MM.1S (cell line): ENCODE data around the gene PGLYRP3.

Source experiments
- DNase-seq: peaks from one replicate; pipeline ENCODE4 v3.0.0-alpha.2; 2015
- H2AFZ ChIP-seq: fragments of 300-600 bp; sonication (generic); 2 replicates; pipeline ENCODE4 v1.6.0; 2016; ENCODE audit warnings: antibody characterized with exemption, low read length
- H3F3A ChIP-seq: fragments of 300-600 bp; sonication (generic); 2 replicates; pipeline ENCODE4 v1.6.1; 2016; ENCODE audit warnings: mild to moderate bottlenecking, antibody characterized with exemption, low read length, moderate library complexity, mixed read lengths; ENCODE audit not compliant: insufficient read depth
- H3K27ac ChIP-seq: fragments of 300-600 bp; sonication (generic); 2 replicates; pipeline ENCODE4 v1.5.1; 2016; ENCODE audit warnings: mild to moderate bottlenecking, low read length
- H3K27me3 ChIP-seq: fragments of 300-600 bp; sonication (generic); replicated peaks from 2 replicates; pipeline ENCODE4 v1.6.0; 2016; ENCODE audit warnings: low read length; ENCODE audit not compliant: insufficient read depth
- H3K36me3 ChIP-seq: fragments of 300-600 bp; sonication (generic); replicated peaks from 2 replicates; pipeline ENCODE4 v1.6.1; 2016; ENCODE audit warnings: mild to moderate bottlenecking, low read length, mixed read lengths; ENCODE audit not compliant: insufficient read depth
- H3K4me1 ChIP-seq: fragments of 300-600 bp; sonication (generic); 2 replicates; pipeline ENCODE4 v1.6.1; 2016; ENCODE audit warnings: low read length, mixed read lengths
- H3K4me2 ChIP-seq: fragments of 300-600 bp; sonication (generic); 2 replicates; pipeline ENCODE4 v1.6.0; 2016; ENCODE audit warnings: low read depth, low read length
- H3K4me3 ChIP-seq: fragments of 300-600 bp; sonication (generic); 2 replicates; pipeline ENCODE4 v1.5.1; 2016; ENCODE audit warnings: low read length, mixed read lengths
- H3K79me2 ChIP-seq: fragments of 300-600 bp; sonication (generic); 2 replicates; pipeline ENCODE4 v1.6.1; 2016; ENCODE audit warnings: mixed run types, low read length, mixed read lengths
- H3K9ac ChIP-seq: fragments of 300-600 bp; sonication (generic); 2 replicates; pipeline ENCODE4 v1.6.1; 2016; ENCODE audit warnings: low read length, mixed read lengths
- H3K9me2 ChIP-seq: fragments of 300-600 bp; sonication (generic); replicated peaks from 2 replicates; pipeline ENCODE4 v1.6.1; 2016; ENCODE audit warnings: mild to moderate bottlenecking, low read length, mixed read lengths; ENCODE audit not compliant: insufficient read depth
- H3K9me3 ChIP-seq: fragments of 300-600 bp; sonication (generic); replicated peaks from 2 replicates; pipeline ENCODE4 v1.6.1; 2016; ENCODE audit warnings: mild to moderate bottlenecking, low read length, mixed read lengths; ENCODE audit not compliant: insufficient read depth
- H4K20me1 ChIP-seq: fragments of 300-600 bp; sonication (generic); 2 replicates; pipeline ENCODE4 v1.6.1; 2016; ENCODE audit warnings: mild to moderate bottlenecking, low read length, moderate library complexity, mixed read lengths; ENCODE audit not compliant: insufficient read depth
- EZH2 ChIP-seq: fragments of 300-600 bp; sonication (generic); optimal IDR thresholded peaks from 2 replicates; pipeline ENCODE3; 2017; ENCODE audit warnings: low read depth, mild to moderate bottlenecking, antibody characterized with exemption, low read length, mixed read lengths
- EZH2phosphoT487 ChIP-seq: fragments of 300-600 bp; sonication (generic); IDR thresholded peaks from 2 replicates; pipeline ENCODE4 v1.6.1; 2018; ENCODE audit warnings: antibody characterized with exemption, low read length
- TF ChIP-seq, protein P1 (sequence below): fragments of 300-600 bp; sonication (generic); IDR thresholded peaks from 2 replicates; pipeline ENCODE4 v1.5.1; 2016; ENCODE audit warnings: antibody characterized with exemption, low read length, mixed read lengths

PGLYRP3 gene

GRCh38 chr1:153310526-153310925 is 2.2 kb downstream of the PGLYRP3 start:
- Histone ChIP-seq H3K4me2 (no peak overlapping the region), H3K79me2 (no peaks in the 10 kb centered on the region), H3K9me3 (no peaks in the 10 kb centered on the region), H3K4me1 (no peaks in the 10 kb centered on the region), H3K36me3 (no peaks in the 10 kb centered on the region), H3K27me3 (no peaks in the 10 kb centered on the region), H3F3A (no peaks in the 10 kb centered on the region), H2AFZ (no peak overlapping the region), H3K4me3 (no peak overlapping the region), H3K9me2 (no peaks in the 10 kb centered on the region), H4K20me1 (no peaks in the 10 kb centered on the region), H3K27ac (no peak overlapping the region), H3K9ac (no peak overlapping the region)
- TF ChIP-seq EZH2 (no peak), EZH2phosphoT487 (no peak)
- TF ChIP-seq, protein P1, sequence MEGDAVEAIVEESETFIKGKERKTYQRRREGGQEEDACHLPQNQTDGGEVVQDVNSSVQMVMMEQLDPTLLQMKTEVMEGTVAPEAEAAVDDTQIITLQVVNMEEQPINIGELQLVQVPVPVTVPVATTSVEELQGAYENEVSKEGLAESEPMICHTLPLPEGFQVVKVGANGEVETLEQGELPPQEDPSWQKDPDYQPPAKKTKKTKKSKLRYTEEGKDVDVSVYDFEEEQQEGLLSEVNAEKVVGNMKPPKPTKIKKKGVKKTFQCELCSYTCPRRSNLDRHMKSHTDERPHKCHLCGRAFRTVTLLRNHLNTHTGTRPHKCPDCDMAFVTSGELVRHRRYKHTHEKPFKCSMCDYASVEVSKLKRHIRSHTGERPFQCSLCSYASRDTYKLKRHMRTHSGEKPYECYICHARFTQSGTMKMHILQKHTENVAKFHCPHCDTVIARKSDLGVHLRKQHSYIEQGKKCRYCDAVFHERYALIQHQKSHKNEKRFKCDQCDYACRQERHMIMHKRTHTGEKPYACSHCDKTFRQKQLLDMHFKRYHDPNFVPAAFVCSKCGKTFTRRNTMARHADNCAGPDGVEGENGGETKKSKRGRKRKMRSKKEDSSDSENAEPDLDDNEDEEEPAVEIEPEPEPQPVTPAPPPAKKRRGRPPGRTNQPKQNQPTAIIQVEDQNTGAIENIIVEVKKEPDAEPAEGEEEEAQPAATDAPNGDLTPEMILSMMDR, result no peak
- no peak for DNase-seq

GRCh38 chr1:153309441-153309840 is 3.3 kb downstream of the PGLYRP3 start:
- Histone ChIP-seq H3K79me2 (no peaks in the 10 kb centered on the region), H3K9me3 (no peaks in the 10 kb centered on the region), H3K36me3 (no peaks in the 10 kb centered on the region), H3K27ac (no peak overlapping the region), H4K20me1 (no peaks in the 10 kb centered on the region), H2AFZ (no peak overlapping the region), H3K4me3 (no peak overlapping the region), H3F3A (no peaks in the 10 kb centered on the region), H3K4me1 (no peaks in the 10 kb centered on the region), H3K27me3 (no peaks in the 10 kb centered on the region), H3K4me2 (no peak overlapping the region), H3K9ac (no peak overlapping the region), H3K9me2 (no peaks in the 10 kb centered on the region)
- no peak for DNase-seq
- TF ChIP-seq EZH2phosphoT487, result no peak
- TF ChIP-seq EZH2, result no peak
- TF ChIP-seq, protein P1, result no peak

- H3K79me2 ChIP-seq, result no peaks in the 10 kb centered on the region
- no peak overlapping the region for H3K27ac ChIP-seq
- no peak for TF ChIP-seq EZH2
- TF ChIP-seq, protein P1, result no peak
- no peak for TF ChIP-seq EZH2phosphoT487
- H3F3A ChIP-seq, result no peaks in the 10 kb centered on the region
- no peak overlapping the region for H3K4me3 ChIP-seq
- no peaks in the 10 kb centered on the region for H3K9me2 ChIP-seq
- H3K27me3 ChIP-seq, result no peaks in the 10 kb centered on the region
- no peak overlapping the region for H3K4me2 ChIP-seq
- no peak overlapping the region for H2AFZ ChIP-seq
- H3K4me1 ChIP-seq, result no peaks in the 10 kb centered on the region
- no peak overlapping the region for H3K9ac ChIP-seq
- H3K9me3 ChIP-seq, result no peaks in the 10 kb centered on the region
- no peaks in the 10 kb centered on the region for H4K20me1 ChIP-seq
- no peak for DNase-seq
- H3K36me3 ChIP-seq, result no peaks in the 10 kb centered on the region
Measured at GRCh38 chr1:153308540-153308939, 4.2 kb downstream of the PGLYRP3 start.
